AG04450 (cell line): ENCODE data around the gene TMEM203. TPM values are rescaled to one million over a fixed set of nuclear protein-coding genes. Genes with fewer than 3 reads are reported as not detected.

Experiments used
- CTCF ChIA-PET: fragments of 300-600, 350-600 bp; formaldehyde crosslinking; extraction: SDS; loops from one replicate; lab custom pipeline; 2022; ENCODE audit warnings: antibody characterized with exemption, inconsistent platforms; lab: Charles Lee
- POLR2A ChIA-PET: fragments of 350-600 bp; formaldehyde crosslinking; extraction: SDS; loops from one replicate; lab custom pipeline; 2021; ENCODE audit warnings: antibody characterized with exemption, inconsistent platforms; lab: Yijun Ruan, JAX
- DNase-seq: peaks from one replicate; pipeline ENCODE4 v3.0.0-alpha.2; 2011; ENCODE audit warnings: low read depth, low spot score
- H3K27ac ChIP-seq: one replicate; pipeline ENCODE4 v1.5.1; 2012; ENCODE audit warnings: low read depth, low read length, control low read depth
- H3K27me3 ChIP-seq: one replicate; pipeline ENCODE4 v1.6.0; 2012; ENCODE audit warnings: low read length; ENCODE audit not compliant: control insufficient read depth, insufficient read depth
- H3K4me3 ChIP-seq: 2 replicates; pipeline ENCODE4 v1.5.1; 2011; ENCODE audit warnings: mild to moderate bottlenecking, low read depth, low read length, control low read depth
- H3K9me3 ChIP-seq: 2 replicates; pipeline ENCODE4 v1.5.1; 2012; ENCODE audit warnings: low read length; ENCODE audit not compliant: control insufficient read depth, insufficient read depth
- polyA plus RNA-seq: library from polyadenylated mRNA; depleted of rRNA; stranded (reverse); fragments of >200 nt; gene quantifications from 2 replicates; pipeline ENCODE4 v1.2.3, GENCODE V29; 2011
- TF ChIP-seq, protein P1 (sequence below): IDR thresholded peaks from 2 replicates; pipeline ENCODE4 v1.5.1; 2011; ENCODE audit warnings: low read depth, low read length, control low read depth, inconsistent platforms

Gene TMEM203
- polyA plus RNA-seq, 1 experiment, result 50.2 TPM

DNA sequence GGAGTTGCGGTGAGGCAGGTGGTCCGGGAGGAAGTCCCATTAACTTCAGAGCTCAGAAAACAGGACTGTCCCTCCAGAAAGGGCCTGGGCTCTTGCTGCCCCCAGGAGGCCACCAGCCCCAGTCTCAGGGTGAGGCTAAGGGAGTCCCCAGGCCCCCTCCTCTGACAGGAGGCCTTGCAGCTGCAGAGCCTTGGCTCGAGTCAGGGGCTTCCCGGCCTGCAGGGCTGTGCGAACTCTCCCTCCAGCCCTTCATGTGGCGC lies 42.4 kb upstream of the TMEM203 start:
- Histone ChIP-seq H3K9me3 (no peaks in the 10 kb centered on the region; the same call in 1 of the 2 replicates), H3K27ac (no peak overlapping the region), H3K27me3 (no peaks in the 10 kb centered on the region), H3K4me3 (no peak overlapping the region)
- DNase-seq, result no peak
- CTCF ChIA-PET, result interaction anchor here (3.4 kb wide), 1 partner anchor 12 kb away, joined by 18 read pairs; no protein-coding TSS in a partner anchor
- POLR2A ChIA-PET, result no interaction called here
- TF ChIP-seq, protein P1, sequence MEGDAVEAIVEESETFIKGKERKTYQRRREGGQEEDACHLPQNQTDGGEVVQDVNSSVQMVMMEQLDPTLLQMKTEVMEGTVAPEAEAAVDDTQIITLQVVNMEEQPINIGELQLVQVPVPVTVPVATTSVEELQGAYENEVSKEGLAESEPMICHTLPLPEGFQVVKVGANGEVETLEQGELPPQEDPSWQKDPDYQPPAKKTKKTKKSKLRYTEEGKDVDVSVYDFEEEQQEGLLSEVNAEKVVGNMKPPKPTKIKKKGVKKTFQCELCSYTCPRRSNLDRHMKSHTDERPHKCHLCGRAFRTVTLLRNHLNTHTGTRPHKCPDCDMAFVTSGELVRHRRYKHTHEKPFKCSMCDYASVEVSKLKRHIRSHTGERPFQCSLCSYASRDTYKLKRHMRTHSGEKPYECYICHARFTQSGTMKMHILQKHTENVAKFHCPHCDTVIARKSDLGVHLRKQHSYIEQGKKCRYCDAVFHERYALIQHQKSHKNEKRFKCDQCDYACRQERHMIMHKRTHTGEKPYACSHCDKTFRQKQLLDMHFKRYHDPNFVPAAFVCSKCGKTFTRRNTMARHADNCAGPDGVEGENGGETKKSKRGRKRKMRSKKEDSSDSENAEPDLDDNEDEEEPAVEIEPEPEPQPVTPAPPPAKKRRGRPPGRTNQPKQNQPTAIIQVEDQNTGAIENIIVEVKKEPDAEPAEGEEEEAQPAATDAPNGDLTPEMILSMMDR, result no peak

DNA sequence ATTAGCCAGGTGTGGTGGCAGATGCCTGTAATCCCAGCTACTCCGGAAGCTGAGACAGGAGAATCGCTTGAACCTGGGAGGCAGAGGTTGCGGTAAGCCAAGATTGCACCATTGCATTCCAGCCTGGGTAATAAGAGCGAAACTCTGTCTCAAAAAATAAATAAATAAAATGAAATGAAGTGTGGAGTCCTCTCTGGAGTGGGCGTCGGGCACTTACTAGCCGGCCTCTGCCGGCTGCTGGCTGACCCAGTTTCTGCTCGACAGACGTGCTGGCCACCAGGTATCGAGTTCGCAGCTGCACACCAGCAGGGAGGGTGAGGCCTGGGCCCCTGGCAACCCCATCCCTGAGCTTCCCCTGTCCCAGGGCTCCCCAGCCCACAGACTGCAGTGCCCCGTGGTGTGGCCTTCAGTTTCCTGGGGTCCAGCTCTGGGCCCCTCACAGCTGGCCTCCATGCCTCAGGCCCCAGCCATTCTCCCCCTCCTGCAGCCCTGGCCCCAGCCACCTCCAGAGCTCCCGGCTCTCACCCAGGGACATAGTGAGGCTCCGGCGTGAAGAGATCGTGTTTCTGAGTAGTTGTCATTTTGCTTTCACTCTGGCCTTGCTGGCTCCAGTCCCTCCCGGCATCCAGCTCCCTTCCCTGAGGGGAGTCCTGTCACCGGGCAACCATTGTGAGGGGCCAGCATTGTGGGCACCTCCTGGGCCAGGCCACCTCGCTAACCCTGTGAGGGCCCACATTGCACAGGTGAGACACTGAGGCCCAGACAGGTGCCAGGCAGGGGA lies 41.9 kb upstream of the TMEM203 start:
- no peak for DNase-seq
- H3K9me3 ChIP-seq, result no peaks in the 10 kb centered on the region; the same call in 1 of the 2 replicates
- CTCF ChIA-PET, result interaction anchor here (3.4 kb wide), 1 partner anchor 11 kb away, joined by 18 read pairs; no protein-coding TSS in a partner anchor
- TF ChIP-seq, protein P1, result no peak
- H3K27ac ChIP-seq, result peak overlapping the region; percentile 31
- no peak overlapping the region for H3K4me3 ChIP-seq
- POLR2A ChIA-PET, result no interaction called here
- H3K27me3 ChIP-seq, result no peaks in the 10 kb centered on the region

GRCh38 chr9:137245450-137246421 lies 40.3 kb upstream of the TMEM203 start:
- ChIA-PET CTCF (interaction anchor here (0.6 to 1.0 kb wide), 2 partner anchors 9 to 22 kb away, joined by 3 read pairs; no protein-coding TSS in a partner anchor), POLR2A (interaction anchor here (1.2 kb wide), 1 partner anchor 8 kb away, joined by 5 read pairs; no protein-coding TSS in a partner anchor)
- Histone ChIP-seq H3K27me3 (no peaks in the 10 kb centered on the region), H3K27ac (no peak overlapping the region), H3K9me3 (no peaks in the 10 kb centered on the region; the same call in 1 of the 2 replicates), H3K4me3 (no peak overlapping the region)
- TF ChIP-seq, protein P1, result no peak
- DNase-seq, result no peak

GRCh38 chr9:137244486-137245449 lies 39.3 kb upstream of the TMEM203 start:
- H3K4me3 ChIP-seq, result no peak overlapping the region
- CTCF ChIA-PET, result interaction anchor here (0.6 to 0.7 kb wide), 2 partner anchors 8 to 21 kb away, joined by 3 to 5 read pairs; no protein-coding TSS in a partner anchor
- DNase-seq, result no peak
- no peaks in the 10 kb centered on the region; the same call in 1 of the 2 replicates for H3K9me3 ChIP-seq
- TF ChIP-seq, protein P1, result no peak
- no peaks in the 10 kb centered on the region for H3K27me3 ChIP-seq
- POLR2A ChIA-PET, result interaction anchor here (1.2 to 5.7 kb wide), 2 partner anchors 9 kb away, joined by 5 to 146 read pairs; partner anchors contain the start of genes NELFB and STPG3
- no peak overlapping the region for H3K27ac ChIP-seq
